Activated T-cell treated with anti-CD3 and anti-CD28 coated beads, Interleukin-2, amount 50 U/mL, for 72 hours (primary cell): ENCODE measurements around the gene ARRDC1. TPM values are rescaled to one million over a fixed set of nuclear protein-coding genes. Genes with fewer than 3 reads are reported as not detected.

Experiments used
- ATAC-seq, 2 donors: fragments of 150-1000 bp; cut with Tn5 transposase; replicated peaks in 1 of 2; 2 replicates each; pipeline ENCODE4 v1.10.0; 2021; ENCODE audit warnings: moderate library complexity in 2 of 2, mild to moderate bottlenecking in 1 of 2
- DNase-seq, 2 donors: peaks; one replicate each; pipeline ENCODE4 v3.0.0; 2021 to 2022; ENCODE audit warnings: mixed read lengths in 1 of 2
- H3K27ac Mint-ChIP-seq: one replicate; pipeline ENCODE4 v1.8.0; 2022; ENCODE audit warnings: mild to moderate bottlenecking, moderate library complexity, mixed read lengths
- H3K27me3 Mint-ChIP-seq: one replicate; pipeline ENCODE4 v1.8.0; 2022; ENCODE audit warnings: low read depth, mixed read lengths
- H3K36me3 Mint-ChIP-seq, 2 donors: one replicate each; pipeline ENCODE4 v1.8.0; 2022; ENCODE audit warnings: mixed read lengths in 2 of 2, mild to moderate bottlenecking in 1 of 2; ENCODE audit not compliant: insufficient read depth in 2 of 2
- H3K4me1 Mint-ChIP-seq: one replicate; pipeline ENCODE4 v1.8.0; 2022; ENCODE audit warnings: low read depth, mixed read lengths
- H3K4me3 Mint-ChIP-seq, 2 donors: one replicate each; pipeline ENCODE4 v1.8.0; 2022; ENCODE audit warnings: mild to moderate bottlenecking in 2 of 2, mixed read lengths in 2 of 2, moderate library complexity in 2 of 2
- H3K9me3 Mint-ChIP-seq, 2 donors: one replicate each; pipeline ENCODE4 v1.8.0; 2022; ENCODE audit warnings: mixed read lengths in 2 of 2
- total RNA-seq, 2 donors: library from RNA; stranded (reverse); gene quantifications; one replicate each; pipeline ENCODE4 v1.2.3, GENCODE V29; 2022

ARRDC1 gene
- total RNA-seq, 2 donors from 2014 or later, result 45.3 to 47.2 TPM

GRCh38 chr9:137578518-137579258, 26.8 kb upstream of the ARRDC1 start, which contains the start of gene DPH7:
DPH7 (minus strand) TSS chr9:137578925; CDS start chr9:137578777, 148 bp downstream.
- peaks cover 0 to 8% of the 10 kb centered on the region in 2 donors for H3K36me3 Mint-ChIP-seq

GRCh38 chr9:137579259-137579604, 26.3 kb upstream of the ARRDC1 start:
- DNase-seq (no peak), ATAC-seq (no peak)
- Mint-ChIP-seq H3K9me3 (no peaks in the 10 kb centered on the region), H3K4me3 (peak overlapping the region; percentile 78 to 87), H3K4me1 (peaks cover 46% of the 10 kb centered on the region), H3K27ac (peak overlapping the region; percentile 75), H3K27me3 (no peaks in the 10 kb centered on the region), H3K36me3 (peaks cover 0 to 8% of the 10 kb centered on the region in 2 donors)

More at GRCh38 chr9:137578518-137579258, 26.8 kb upstream of the ARRDC1 start, which contains the start of gene DPH7:
- Mint-ChIP-seq H3K4me3 (peak within 1 kb of the TSS; percentile 78 to 87), H3K27me3 (no peaks in the 10 kb centered on the region), H3K4me1 (peaks cover 46% of the 10 kb centered on the region), H3K9me3 (no peaks in the 10 kb centered on the region), H3K27ac (peak within 1 kb of the TSS; percentile 75)
- ATAC-seq (peak; percentile 99), DNase-seq (peak; percentile 98 to 99)

- peaks cover 0 to 6% of the 10 kb centered on the region in 2 donors for H3K36me3 Mint-ChIP-seq
These were observed 25.1 kb upstream of the ARRDC1 start for GRCh38 chr9:137580209-137580953.

DNA sequence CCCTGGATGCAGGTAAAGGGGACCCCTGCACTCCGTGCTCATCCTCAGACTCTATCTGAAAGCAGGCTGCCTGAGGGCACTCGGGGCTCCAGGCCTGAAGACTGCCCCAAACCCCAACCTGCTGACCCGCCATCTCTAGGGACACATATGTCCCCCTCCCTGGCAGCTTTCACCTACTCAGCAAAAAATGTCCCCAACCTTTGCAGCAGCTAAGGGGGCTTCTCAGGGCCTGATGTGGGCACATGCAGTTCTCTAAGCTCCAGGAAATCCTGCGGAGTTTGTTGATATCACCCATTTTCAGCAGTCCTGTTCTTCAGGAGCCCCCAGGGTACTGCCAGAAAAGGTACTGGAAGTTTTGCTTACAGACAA, 24.5 kb upstream of the ARRDC1 start:
- ATAC-seq (no peak), DNase-seq (no peak)
- no peaks in the 10 kb centered on the region for H3K27me3 Mint-ChIP-seq
- no peaks in the 10 kb centered on the region for H3K9me3 Mint-ChIP-seq
- H3K36me3 Mint-ChIP-seq, result peaks cover 0 to under 1% of the 10 kb centered on the region in 2 donors
- peaks cover 33% of the 10 kb centered on the region for H3K4me1 Mint-ChIP-seq
- no peak overlapping the region for H3K27ac Mint-ChIP-seq
- H3K4me3 Mint-ChIP-seq, result no peak overlapping the region

More at GRCh38 chr9:137580209-137580953, 25.1 kb upstream of the ARRDC1 start:
- H3K27ac Mint-ChIP-seq, result no peak overlapping the region
- H3K9me3 Mint-ChIP-seq, result no peaks in the 10 kb centered on the region
- H3K27me3 Mint-ChIP-seq, result no peaks in the 10 kb centered on the region
- no peak overlapping the region for H3K4me3 Mint-ChIP-seq
- DNase-seq (no peak), ATAC-seq (no peak)
- peaks cover 38% of the 10 kb centered on the region for H3K4me1 Mint-ChIP-seq

DNA sequence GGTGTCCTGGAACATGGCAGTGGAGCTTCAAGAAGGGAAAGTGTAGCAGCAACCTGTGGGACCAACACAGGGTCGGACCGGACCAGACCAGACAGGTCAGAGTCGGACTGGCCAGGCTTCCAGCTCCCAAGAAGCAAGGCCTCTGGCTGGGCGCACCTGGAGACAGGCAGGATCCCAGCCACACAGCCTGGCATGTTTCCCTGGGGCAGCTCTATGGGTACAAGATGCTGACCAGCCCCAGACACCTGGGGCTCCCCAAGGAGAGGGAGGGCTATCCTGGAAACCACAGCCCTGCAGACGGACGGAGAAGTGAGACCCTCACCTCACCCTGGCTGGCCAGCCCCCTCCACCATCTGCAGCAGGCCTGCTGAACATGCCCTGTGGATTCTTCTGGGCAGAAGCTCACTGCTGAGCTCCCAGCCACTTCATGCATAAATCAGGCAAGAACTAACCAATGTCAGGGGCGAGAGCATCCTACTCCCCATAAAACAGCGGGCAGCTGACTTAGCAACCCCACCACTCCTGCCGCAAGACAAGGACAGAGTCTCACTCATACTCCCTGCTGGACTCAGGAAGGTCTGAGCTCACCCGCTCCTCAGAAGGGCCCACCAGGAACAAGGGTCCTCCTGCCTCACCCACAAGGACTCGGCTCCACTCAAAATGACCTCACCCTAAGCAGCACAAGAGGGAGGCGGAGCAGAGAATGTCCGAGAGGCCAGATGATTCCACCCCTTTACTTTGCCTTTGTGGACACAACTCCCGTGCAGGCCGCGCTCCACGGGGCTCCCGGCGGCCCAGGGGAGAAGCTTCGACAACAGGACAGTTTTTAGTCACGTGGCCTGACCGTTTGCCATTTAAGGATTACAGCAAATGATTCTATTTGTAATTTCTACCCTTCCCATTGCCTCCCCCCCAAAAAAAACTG, 23.9 kb upstream of the ARRDC1 start:
- Mint-ChIP-seq H3K9me3 (no peaks in the 10 kb centered on the region), H3K36me3 (peaks cover 0 to 1% of the 10 kb centered on the region in 2 donors), H3K27ac (no peak overlapping the region), H3K4me3 (no peak overlapping the region), H3K27me3 (no peaks in the 10 kb centered on the region), H3K4me1 (peaks cover 26% of the 10 kb centered on the region)
- no peak for ATAC-seq
- DNase-seq, result no peak

DNA sequence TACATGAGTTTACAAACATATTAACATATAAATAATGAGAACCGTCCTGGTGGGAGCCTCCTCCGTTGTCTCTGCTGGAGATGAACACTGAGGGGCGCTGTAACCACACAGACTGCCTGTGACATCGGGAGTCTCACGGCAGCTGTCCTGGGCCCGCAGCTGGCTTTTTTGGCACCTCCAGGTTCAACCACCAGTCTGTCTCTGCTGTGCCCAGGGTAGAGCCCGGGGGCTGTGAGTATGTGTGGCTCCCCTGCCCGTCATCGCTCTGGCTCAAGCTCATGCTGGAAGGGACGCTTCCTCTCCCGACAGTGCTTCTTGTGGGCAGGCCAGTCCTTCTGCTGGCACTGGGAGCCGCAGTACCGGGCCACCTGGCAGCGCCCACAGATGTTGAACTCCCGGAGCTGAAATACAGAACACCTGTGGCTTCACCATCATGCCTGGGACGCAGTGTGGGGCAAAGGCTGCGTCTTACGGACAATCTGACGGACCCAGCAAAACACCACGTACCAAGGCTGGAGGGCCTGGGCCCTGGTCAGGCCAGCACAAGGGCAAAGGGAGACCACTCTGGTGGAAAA, 23.1 kb upstream of the ARRDC1 start:
- H3K27me3 Mint-ChIP-seq, result no peaks in the 10 kb centered on the region
- DNase-seq (peak in 1 of 2 donors; percentile 20), ATAC-seq (no peak)
- no peaks in the 10 kb centered on the region for H3K9me3 Mint-ChIP-seq
- H3K4me3 Mint-ChIP-seq, result no peak overlapping the region
- H3K27ac Mint-ChIP-seq, result no peak overlapping the region
- H3K4me1 Mint-ChIP-seq, result peaks cover 21% of the 10 kb centered on the region
- H3K36me3 Mint-ChIP-seq, result peaks cover 0 to 1% of the 10 kb centered on the region in 2 donors

- H3K27ac Mint-ChIP-seq, result no peak overlapping the region
- peaks cover 19% of the 10 kb centered on the region for H3K4me1 Mint-ChIP-seq
- DNase-seq, result no peak
- no peaks in the 10 kb centered on the region for H3K9me3 Mint-ChIP-seq
- no peak overlapping the region for H3K4me3 Mint-ChIP-seq
- no peak for ATAC-seq
- H3K36me3 Mint-ChIP-seq, result peaks cover 2 to 4% of the 10 kb centered on the region in 2 donors
- H3K27me3 Mint-ChIP-seq, result no peaks in the 10 kb centered on the region
These were observed 22.1 kb upstream of the ARRDC1 start for GRCh38 chr9:137583347-137583746.

GRCh38 chr9:137583957-137584356, 21.5 kb upstream of the ARRDC1 start:
- Mint-ChIP-seq H3K4me1 (peaks cover 23% of the 10 kb centered on the region), H3K36me3 (peaks cover 2 to 4% of the 10 kb centered on the region in 2 donors)

GRCh38 chr9:137586854-137587253, 18.6 kb upstream of the ARRDC1 start:
- Mint-ChIP-seq H3K4me1 (peaks cover 25% of the 10 kb centered on the region), H3K4me3 (no peak overlapping the region), H3K36me3 (peaks cover 2 to 6% of the 10 kb centered on the region in 2 donors), H3K9me3 (no peaks in the 10 kb centered on the region), H3K27me3 (no peaks in the 10 kb centered on the region), H3K27ac (no peak overlapping the region)
- ATAC-seq, result no peak
- no peak for DNase-seq

More at GRCh38 chr9:137583957-137584356, 21.5 kb upstream of the ARRDC1 start:
- Mint-ChIP-seq H3K9me3 (no peaks in the 10 kb centered on the region), H3K4me3 (no peak overlapping the region), H3K27ac (no peak overlapping the region), H3K27me3 (no peaks in the 10 kb centered on the region)
- ATAC-seq, result no peak
- no peak for DNase-seq

DNA sequence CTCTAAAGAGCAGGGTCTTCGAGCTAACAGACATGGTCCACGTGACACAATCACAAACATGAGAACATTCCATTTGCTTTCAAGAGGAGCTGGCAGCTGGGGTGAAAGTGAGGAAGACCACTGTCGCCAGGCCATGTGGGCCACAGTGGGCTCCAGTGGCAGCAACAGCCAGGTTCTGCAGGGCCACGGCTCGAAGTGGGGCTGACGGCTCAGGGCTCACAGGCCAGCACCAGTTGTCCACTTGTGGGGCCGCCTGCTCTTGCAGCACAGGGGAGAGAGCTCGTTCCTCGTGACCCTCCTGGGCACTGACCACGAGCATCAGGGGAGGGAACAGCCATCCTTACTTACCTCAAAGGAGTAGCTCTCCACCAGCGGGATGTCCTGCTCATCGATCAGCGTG, 17.2 kb upstream of the ARRDC1 start:
- H3K4me1 Mint-ChIP-seq, result peaks cover 25% of the 10 kb centered on the region
- H3K9me3 Mint-ChIP-seq, result no peaks in the 10 kb centered on the region
- no peak for ATAC-seq

DNA sequence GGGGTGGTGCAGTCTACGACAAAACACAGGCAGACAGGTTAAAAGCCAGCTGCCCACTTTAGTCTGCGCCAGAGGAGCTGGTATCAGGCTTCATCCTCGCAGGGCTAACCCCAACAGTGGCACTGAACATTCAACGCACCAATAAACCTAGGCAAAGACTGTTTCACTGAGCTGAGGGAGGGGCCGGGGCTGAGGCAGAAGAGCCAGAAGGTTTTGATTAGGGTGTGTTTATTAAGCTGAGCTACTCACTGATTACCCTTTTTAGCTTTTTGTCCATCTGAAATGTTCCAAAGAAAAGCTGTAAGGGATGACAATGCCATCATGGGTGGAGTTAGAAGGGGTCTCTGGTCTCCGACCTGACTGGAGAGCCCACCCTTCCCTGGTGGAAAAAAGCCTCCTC, 16.6 kb upstream of the ARRDC1 start:
- Mint-ChIP-seq H3K36me3 (peaks cover 2 to 6% of the 10 kb centered on the region in 2 donors), H3K4me3 (peak overlapping the region; percentile 87 to 88), H3K4me1 (peaks cover 25% of the 10 kb centered on the region), H3K9me3 (no peaks in the 10 kb centered on the region), H3K27ac (no peak overlapping the region), H3K27me3 (no peaks in the 10 kb centered on the region)
- ATAC-seq (no peak), DNase-seq (no peak)

More for the DNA sequence above, 17.2 kb upstream of the ARRDC1 start:
- peaks cover 2 to 6% of the 10 kb centered on the region in 2 donors for H3K36me3 Mint-ChIP-seq
- H3K27ac Mint-ChIP-seq, result no peak overlapping the region
- DNase-seq, result no peak
- no peaks in the 10 kb centered on the region for H3K27me3 Mint-ChIP-seq
- peak overlapping the region; percentile 1 to 25 for H3K4me3 Mint-ChIP-seq

DNA sequence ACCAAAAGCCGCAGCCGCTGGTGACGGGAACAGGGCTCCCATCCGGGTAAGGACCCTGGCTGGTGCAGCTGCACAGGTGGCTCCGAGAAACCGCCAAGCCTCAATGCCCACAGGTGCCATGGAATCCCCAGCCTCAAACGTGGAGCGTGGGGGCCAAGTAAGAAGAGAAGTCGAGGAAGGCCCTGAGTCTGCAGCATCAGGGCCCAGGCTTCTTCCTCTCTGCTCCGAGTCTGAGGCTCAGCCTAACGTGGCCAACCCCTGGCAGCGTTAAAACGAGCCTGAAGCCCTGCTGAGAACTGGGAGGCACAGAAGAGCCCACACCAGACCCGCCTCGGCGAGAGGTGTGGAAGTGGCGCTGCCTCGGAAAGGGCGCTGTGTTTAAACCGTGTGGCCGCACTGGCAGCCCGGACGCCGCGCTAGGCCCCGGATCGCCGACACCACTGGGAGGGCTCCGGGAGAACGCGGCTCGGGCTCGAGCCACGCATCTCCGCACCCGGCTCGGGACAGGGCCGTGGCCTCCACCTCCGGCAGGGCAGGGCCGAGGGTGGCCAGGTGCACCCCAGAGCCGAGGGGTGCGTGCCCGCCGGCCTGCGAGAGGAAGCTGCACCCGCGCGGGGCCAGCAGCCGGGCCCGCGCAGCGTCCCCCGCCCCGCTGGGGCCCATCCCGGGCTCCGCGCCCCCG, 15.9 kb upstream of the ARRDC1 start:
- ATAC-seq, result peak; percentile 10 to 22
- peak in 1 of 2 donors; percentile 34 for DNase-seq
- peak overlapping the region; percentile 87 to 88 for H3K4me3 Mint-ChIP-seq
- H3K27me3 Mint-ChIP-seq, result no peaks in the 10 kb centered on the region
- peaks cover 2 to 6% of the 10 kb centered on the region in 2 donors for H3K36me3 Mint-ChIP-seq
- peaks cover 25% of the 10 kb centered on the region for H3K4me1 Mint-ChIP-seq
- H3K27ac Mint-ChIP-seq, result no peak overlapping the region
- H3K9me3 Mint-ChIP-seq, result no peaks in the 10 kb centered on the region
